ENCODE data around the gene RAB14.

GRCh38 chr9:121141306-121141705 lies 60.4 kb downstream of the RAB14 start:
- no peak for TF ChIP-seq POLR2A (IDR thresholded peaks at IDR 0.05)
- TF ChIP-seq, protein P1, sequence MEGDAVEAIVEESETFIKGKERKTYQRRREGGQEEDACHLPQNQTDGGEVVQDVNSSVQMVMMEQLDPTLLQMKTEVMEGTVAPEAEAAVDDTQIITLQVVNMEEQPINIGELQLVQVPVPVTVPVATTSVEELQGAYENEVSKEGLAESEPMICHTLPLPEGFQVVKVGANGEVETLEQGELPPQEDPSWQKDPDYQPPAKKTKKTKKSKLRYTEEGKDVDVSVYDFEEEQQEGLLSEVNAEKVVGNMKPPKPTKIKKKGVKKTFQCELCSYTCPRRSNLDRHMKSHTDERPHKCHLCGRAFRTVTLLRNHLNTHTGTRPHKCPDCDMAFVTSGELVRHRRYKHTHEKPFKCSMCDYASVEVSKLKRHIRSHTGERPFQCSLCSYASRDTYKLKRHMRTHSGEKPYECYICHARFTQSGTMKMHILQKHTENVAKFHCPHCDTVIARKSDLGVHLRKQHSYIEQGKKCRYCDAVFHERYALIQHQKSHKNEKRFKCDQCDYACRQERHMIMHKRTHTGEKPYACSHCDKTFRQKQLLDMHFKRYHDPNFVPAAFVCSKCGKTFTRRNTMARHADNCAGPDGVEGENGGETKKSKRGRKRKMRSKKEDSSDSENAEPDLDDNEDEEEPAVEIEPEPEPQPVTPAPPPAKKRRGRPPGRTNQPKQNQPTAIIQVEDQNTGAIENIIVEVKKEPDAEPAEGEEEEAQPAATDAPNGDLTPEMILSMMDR (IDR thresholded peaks at IDR 0.05), result no peak

All from body of pancreas (tissue), 4 donors.